Measurements from ENCODE around the gene SLC4A1. TPM values are rescaled to one million over a fixed set of nuclear protein-coding genes. Genes with fewer than 3 reads are reported as not detected.

The SLC4A1 gene
- total and polyA plus RNA-seq, 2 of the 13 experiments (the other 11 are each of a cell fraction or from before 2014, with no cell fraction given): not detected

GRCh38 chr17:44280392-44280937 lies 12.5 kb upstream of the SLC4A1 start (continued):
- TF ChIP-seq ZNF564 (CRISPR knock-in tag; IDR thresholded peaks at IDR 0.05) (0 out of 2 replicates have a peak, but pooled peaks have one; percentile 43), NR2C2 (CRISPR knock-in tag; IDR thresholded peaks at IDR 0.05; ENCODE audit: borderline replicate concordance) (0 out of 2 replicates have a peak, but pooled peaks have one; percentile 30)

GRCh38 chr17:44279666-44280391 lies 11.9 kb upstream of the SLC4A1 start:
- DNase-seq (ENCODE audit: low spot score) (peak; percentile 86), ATAC-seq (peak; percentile 96), FAIRE-seq (peak; percentile 97)
- no peaks in the 10 kb centered on the region for H4K20me1 ChIP-seq (ENCODE audit: insufficient read depth, low read length)
- in situ Hi-C loops (cut with HindIII; ENCODE audit: extremely low pct_ligation_motif_present, low pct_unique_long_range_greater_than_20kb): no loop called here
- no peaks in the 10 kb centered on the region for H3K79me2 ChIP-seq (ENCODE audit: insufficient read depth, low read length)
- no TSS peak for BruUV-seq (replicated peaks)
- intact Hi-C loops (cut with micrococcal nuclease; ENCODE audit: unreplicated experiment): loop anchor here (10.0 kb wide), 1 partner anchor 45 kb away; the partner anchor contains the start of gene SLC25A39
- H3K27me3 ChIP-seq (ENCODE audit: control insufficient read depth in 1 of 2, insufficient read depth in 2 of 2, low read length in 2 of 2): peaks cover 0 to 28% of the 10 kb centered on the region in 2 experiments; a peak in 4 of 5 replicates
- WGBS (ENCODE audit: low lambda C conversion rate): 10% methylated on average over 15 of the region's 20 CpGs
- H3K4me3 ChIP-seq (replicated peaks in 1 of 3; ENCODE audit: insufficient read depth in 1 of 3, low read depth in 2 of 3, low read length in 3 of 3): peak overlapping the region; percentile 8 to 69 (median 41); a peak in 4 of 6 replicates
- H3K4me1 ChIP-seq (ENCODE audit: insufficient read depth, low read length): peaks cover 18% of the 10 kb centered on the region
- peak overlapping the region; percentile 78 for H3K4me2 ChIP-seq (ENCODE audit: low read depth, low read length)
- no peak overlapping the region for H2AFZ ChIP-seq (ENCODE audit: low read length)
- CTCF ChIA-PET (ENCODE audit: low intra/inter-chr PET ratio, low total read pairs): no interaction called here
- H3K9me3 ChIP-seq (ENCODE audit: low read length): no peaks in the 10 kb centered on the region
- H3K9ac ChIP-seq (ENCODE audit: insufficient read depth, low read depth, low read length): peak overlapping the region; percentile 46; the same call in 1 of the 2 replicates
- H3K36me3 ChIP-seq (replicated peaks in 1 of 2; ENCODE audit: control insufficient read depth in 1 of 2, insufficient read depth in 2 of 2, low read length in 2 of 2): no peaks in the 10 kb centered on the region
- no peak overlapping the region for H3K27ac ChIP-seq (ENCODE audit: extremely low read length, insufficient read depth, low read length)
- POLR2A ChIA-PET: interaction anchor here (0.6 to 1.9 kb wide), 19 partner anchors 8 to 224 kb away, joined by 3 to 13 read pairs (median 4); partner anchors contain the start of genes GPATCH8, GRN, RUNDC3A and SLC25A39
- TF ChIP-seq U2AF2 (IDR thresholded peaks at IDR 0.05; ENCODE audit: low read depth, low read length): no peak
- TF ChIP-seq RXRB (CRISPR knock-in tag; IDR thresholded peaks at IDR 0.05; ENCODE audit: borderline replicate concordance): peak; percentile 92
- no peak; the same call in 1 of the 2 replicates for TF ChIP-seq MTF2 (CRISPR knock-in tag; IDR thresholded peaks at IDR 0.05; ENCODE audit: borderline replicate concordance)
- no peak for TF ChIP-seq EZH2 (conservative IDR thresholded peaks at IDR 0.05; ENCODE audit: low read depth, low read length)
- 0 out of 2 replicates have a peak, but pooled peaks have one; percentile 37 for TF ChIP-seq HOMEZ (CRISPR knock-in tag; IDR thresholded peaks at IDR 0.05; ENCODE audit: low read depth)
- TF ChIP-seq HMGXB4 (CRISPR knock-in tag; IDR thresholded peaks at IDR 0.05; ENCODE audit: borderline replicate concordance in 1 of 2, low read depth in 1 of 2): peak in 1 of 2 experiments; percentile 70; a peak in 1 of 4 replicates
- no peak for TF ChIP-seq BORCS8-MEF2B (CRISPR knock-in tag; IDR thresholded peaks at IDR 0.05)
- TF ChIP-seq PAWR (CRISPR knock-in tag; IDR thresholded peaks at IDR 0.05; ENCODE audit: borderline replicate concordance): no peak
- no peak for TF ChIP-seq DBP (CRISPR knock-in tag; IDR thresholded peaks at IDR 0.05; ENCODE audit: not compliant biosample characterization)
- TF ChIP-seq HINFP (CRISPR knock-in tag; IDR thresholded peaks at IDR 0.05; ENCODE audit: low read depth): no peak
- 0 out of 2 replicates have a peak, but pooled peaks have one; percentile 61 for TF ChIP-seq CHCHD3 (CRISPR knock-in tag; IDR thresholded peaks at IDR 0.05)
